Measurements from ENCODE around the gene CNPY1. TPM values are rescaled to one million over a fixed set of nuclear protein-coding genes. Genes with fewer than 3 reads are reported as not detected.
A peak's percentile ranks its signal among the peaks of the same experiment; 100 is the strongest.
"Not testable (repeated sequence)": the region's sequence is repeated elsewhere in the genome, so short reads cannot be mapped to it uniquely, and the experiment has no call there.

The CNPY1 gene
- total RNA-seq, 1 experiment from 2014 or later, result not detected

DNA sequence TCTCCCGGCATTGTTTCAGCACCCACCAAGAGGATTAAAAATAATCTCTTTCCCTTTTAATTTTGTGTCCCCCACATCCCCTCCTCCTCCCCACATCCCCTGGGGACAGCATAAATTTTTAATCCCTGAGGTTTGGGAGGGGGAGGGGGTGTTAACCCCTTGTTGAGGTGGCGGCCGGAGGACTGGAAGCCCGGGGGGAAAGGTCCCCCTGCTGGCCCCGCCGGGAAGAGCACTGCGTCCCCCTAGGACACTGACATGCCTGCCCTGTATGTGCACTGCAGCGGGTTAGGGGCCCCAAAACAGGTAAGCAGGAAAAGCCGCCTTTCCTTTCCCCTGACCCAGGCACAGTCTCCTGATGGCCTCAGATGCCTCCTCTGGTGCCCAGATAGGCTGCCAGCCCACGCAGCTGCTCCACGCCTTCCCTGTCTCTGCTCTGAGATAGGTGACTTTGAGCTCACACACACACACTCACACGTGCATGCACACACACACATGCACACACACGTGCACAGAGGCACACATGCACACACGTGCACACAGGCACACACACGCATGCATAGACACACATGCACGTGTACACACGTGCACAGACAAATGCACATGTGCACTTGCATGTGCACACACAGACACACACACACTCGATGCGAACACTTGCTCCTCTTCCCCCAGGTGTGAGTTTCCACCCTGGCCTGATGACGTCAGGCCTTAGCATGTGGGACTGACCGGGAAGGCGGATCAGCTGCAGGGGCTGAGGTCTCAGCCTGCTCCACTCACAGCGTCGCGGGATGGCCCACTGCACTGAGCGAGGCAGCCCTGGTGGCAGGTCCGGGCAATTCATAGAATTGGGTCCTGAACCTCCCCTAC, 12.3 kb downstream of the CNPY1 start:
- DNase-seq (ENCODE audit: low read depth), result peak; percentile 8

DNA sequence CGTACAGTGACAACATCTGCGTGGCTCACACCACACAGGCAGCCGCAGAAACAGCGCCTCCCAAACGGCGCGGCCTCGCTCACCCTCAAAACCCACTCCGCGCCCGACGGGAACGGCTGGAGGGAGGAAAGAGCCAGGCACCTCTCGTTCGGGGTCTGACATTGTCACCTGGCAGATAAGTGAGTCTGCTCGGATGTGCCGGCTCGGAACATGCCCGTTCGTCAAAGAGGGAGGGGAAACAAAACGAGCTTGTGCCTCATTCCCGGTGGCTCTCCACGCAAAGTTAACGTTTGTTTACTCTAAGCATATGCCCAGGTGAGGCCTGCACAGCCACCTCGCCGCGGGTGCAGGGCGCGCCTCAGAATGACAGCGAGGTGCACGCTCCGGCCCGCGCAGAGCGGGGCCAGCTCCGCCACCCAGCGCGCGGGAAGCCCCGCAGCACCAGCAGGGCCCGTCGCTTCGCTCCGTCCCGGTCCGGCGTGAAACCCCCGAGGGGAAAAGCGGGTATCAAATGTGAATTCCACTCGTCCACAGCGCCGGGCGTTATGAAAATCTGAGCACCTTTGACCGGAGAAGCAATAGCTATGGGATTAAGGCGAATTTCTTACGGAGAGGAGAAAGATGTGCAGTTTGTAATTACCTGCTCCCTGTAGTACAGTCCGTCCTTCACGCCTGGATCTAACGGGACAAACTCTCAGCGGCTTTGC, 13.1 kb downstream of the CNPY1 start:
- no peak for DNase-seq (ENCODE audit: low read depth)

DNA sequence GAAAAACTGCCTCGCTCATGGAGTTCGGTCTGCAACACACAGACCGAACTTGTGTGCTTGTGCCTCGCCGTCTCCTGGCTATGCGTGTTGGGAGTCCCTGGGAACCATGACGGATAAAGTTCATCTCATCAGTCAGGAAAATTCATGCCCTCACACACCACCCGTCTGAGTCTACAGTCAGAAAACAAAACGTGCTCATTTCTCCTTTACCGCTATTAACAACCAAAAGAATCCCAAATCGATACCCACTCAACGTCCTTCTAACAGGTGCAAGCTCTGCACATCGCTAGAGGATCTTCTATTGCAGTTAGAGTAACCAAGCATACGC, 13.6 kb downstream of the CNPY1 start:
- DNase-seq (ENCODE audit: low read depth), result no peak

DNA sequence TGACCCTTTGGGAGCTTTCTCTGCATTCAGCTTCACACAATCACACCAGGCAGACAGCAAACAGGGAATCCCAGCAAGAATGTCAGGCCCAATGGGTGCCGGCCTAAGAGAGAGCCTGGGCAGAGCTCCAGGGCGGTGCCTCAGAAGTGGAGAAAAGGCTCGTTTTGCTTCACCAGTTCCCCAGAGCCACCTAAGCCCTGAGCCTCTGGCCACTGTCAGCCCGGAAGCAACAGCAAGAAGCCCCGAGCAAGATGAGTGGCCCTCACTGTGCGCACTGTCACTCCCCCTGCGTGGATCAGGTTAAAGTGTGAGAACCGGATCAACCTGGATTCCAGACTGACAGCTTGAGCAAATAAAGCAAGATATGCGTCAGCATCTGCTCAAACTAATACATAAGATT, 14.7 kb downstream of the CNPY1 start:
- no peak for DNase-seq (ENCODE audit: low read depth)

DNA sequence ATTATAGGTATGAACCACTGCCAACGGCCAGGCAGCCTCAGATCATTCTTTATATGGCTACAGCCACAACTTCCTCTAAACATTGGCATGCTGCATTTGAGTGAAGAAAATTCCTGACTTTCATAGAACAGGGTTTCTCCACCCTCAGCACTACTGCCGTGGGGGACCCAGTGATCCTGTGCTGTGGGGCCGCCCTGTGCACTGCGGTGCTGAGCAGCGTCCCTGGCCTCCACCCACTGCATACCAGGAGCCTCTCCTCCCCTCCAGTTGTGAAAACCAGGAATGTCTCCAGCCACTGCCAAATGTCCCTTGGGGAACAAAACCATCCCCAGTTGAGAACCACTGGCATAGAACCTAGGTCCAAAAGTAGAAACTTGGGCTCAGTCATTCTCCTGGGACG, 15.8 kb downstream of the CNPY1 start:
- no peak for DNase-seq (ENCODE audit: low read depth)

DNA sequence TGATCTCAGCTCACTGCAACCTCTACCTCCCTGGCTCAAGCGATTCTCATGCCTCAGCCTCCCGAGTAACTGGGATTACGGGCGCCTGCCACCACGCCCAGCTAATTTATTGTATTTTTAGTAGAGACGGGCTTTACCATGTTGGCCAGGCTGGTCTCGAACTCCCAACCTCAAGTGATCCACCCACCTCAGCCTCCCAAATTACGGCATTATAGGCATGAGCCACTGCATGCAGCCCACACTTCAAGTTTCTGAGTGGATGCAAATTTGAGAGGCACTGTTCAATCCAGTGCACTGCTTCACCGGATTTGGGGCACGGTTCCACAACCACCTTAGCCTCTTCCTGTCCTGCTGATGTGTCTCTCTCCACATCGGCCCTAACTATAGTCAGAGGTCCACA, 16.5 kb downstream of the CNPY1 start:
- no peak for DNase-seq (ENCODE audit: low read depth)

DNA sequence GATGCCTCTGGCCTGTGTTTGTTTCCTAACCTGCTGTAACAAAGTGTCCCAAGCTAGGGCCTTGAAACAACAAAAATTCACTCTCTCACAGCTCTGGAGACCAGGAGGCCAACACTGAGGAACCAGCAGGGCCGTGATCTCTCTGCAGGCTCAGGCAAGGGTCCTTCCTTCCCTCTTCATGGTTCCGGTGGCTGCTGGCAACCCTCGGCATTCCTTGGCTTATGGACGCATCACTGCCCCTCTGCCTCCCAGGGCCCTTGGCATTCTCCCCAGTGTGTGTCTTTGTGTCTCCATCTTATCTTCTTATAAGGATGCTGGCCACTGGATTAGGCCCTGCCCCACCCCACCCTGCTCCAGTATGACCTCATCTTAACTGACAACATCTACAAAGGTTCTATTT, 17.0 kb downstream of the CNPY1 start:
- no peak for DNase-seq (ENCODE audit: low read depth)

DNA sequence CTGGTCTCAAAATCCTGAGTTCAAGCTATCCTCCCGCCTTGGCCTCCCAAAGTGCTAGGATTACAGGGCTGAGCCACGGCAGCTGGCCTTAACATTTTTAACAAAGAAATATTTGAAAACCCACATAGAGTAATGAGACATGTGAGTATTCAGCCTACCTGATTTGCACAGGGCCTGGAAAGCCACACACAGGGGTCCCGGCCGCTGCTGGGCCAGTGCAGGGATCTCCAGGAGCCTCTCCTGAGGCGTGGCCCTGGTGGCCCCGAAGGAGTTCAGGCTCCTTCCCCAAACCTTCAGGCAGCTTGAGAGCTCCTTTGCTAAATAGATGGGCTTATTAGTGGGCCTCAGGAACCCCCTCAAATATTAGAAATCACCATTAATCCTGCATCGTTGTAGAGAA, 18.7 kb downstream of the CNPY1 start:
- no peak for DNase-seq (ENCODE audit: low read depth)

DNA sequence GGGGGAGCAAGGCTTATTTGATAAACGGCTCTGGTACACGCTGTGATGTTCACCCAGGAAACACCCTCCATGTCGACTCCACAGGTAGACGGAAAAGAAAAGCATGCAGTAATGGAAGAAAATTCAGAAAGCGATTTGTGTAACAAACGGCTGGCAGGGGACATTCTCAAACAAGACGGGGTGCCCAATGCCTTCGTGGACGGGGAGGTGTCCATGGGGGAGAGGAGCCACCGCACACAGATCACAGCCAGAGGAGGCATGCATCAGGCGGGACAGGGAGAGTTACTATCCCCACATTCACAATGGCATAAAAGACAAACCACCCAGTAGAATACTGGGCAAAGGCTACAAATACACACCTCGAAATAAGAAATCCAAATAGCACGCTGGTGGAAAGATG, 20.1 kb downstream of the CNPY1 start:
- no peak for DNase-seq (ENCODE audit: low read depth)

DNA sequence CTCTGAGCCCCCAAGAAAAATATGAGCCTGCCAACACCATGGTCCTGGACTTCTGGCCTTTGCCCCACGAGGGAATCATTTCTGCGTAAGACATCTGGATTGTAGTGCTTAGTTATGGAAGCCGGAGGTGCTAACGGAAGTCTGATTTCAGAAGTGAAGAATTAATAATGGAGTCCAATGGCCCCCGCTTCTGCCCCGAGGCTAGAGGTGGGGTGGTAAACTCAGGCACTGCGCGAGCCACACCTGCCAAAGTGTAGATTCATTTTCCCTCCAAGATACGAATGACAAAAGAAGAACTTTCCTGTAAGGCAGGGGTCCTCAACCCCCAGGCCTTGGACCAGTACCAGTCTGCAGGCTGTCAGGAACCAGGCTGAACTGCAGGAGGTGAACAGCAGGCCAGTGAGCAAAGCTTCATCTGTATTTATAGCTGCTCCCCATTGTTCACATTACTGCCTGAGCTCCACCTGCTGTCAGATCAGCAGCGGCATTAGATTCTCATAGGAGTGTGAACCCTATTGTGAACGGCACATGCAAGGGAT, 22.3 kb downstream of the CNPY1 start:
- no peak for DNase-seq (ENCODE audit: low read depth)

DNA sequence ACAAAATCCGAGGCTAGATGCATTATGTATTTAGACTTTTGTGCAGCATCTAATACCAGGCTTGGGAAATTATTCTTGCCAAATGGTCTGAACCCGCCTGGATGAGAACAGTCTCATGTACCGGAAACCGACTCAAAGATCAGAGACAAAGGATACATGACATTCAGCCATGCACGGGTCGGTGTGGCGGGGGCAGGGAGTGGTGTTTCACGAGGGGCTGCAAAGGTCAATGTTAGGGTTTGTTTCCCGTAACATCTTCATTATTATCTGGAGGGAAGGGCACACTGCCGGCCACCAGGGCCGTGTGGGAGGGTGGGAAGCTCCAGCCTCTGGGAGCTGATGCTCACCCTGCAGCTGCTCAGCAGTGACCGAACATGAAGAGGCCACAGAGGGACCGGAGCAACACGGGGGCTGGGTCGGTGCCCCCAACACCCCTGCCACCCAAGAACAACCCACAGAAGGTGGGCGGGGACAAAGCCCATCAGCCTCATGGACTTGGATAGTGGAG, 23.1 kb downstream of the CNPY1 start:
- DNase-seq (ENCODE audit: low read depth), result no peak

DNA sequence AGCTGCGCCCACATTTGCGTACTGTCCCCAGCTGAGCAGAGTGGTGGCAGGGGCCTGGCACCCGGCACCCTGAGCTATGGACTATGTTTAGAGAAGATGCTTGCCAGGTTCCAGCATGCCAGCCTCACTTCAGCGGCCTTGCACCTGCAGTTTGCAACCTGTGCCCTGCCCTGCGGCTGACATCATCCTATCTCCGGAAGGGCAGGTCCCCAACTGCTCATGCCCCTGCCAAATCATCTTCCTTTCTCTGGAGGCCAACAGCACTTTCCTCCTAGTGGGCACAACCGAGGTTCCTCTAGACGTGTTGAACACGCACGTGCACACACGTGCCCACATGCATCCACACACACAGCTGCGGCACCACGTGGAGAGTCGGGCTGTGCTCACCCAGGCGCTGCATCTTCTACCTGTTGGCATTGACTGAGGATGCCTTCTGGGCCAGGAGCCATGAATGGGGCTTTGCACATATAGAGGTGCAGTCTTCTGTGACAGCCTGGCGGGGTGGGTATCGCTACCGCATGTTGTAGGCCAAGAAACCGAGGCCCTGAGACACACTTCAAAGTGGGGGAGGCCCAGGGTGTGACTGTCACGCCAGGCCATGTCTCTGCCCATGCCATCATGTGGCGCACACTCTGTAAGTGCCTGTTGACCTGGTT, 24.5 kb downstream of the CNPY1 start:
- DNase-seq (ENCODE audit: low read depth), result no peak

DNA sequence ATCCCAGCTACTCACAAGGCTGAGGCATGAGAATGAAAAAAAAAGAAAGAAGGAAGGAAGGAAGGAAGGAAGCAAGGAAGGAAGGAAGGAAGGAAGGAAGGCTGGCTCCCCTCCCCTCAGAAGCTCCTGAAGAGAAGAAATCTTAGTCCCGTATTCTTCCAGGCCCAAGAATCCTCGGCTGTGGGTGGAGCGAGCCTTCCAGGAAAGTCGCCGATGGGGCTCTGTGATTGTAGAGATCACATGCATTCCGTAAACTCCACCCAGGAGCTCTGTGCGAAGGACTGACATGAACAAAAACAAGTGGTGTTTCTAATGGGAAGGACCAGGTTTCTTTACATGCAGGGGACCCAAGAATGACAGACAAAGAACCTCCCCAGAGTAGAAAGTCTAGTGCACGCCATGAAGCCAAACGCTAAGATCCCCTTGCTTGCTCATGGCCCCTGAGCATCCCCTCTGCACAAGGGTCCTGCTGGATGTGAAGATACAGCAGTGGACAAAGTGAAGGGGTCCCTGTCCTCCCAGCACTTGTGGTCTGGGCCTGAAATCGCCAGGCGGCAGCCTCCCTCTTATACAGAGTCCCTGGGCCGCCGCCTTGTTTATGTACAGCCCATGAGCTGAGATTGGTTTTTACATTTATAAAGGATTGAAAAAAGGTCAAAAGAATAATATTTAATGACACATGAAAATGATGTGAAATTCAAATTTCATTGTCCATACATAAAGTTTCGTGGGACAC, 25.2 kb downstream of the CNPY1 start:
- no peak for DNase-seq (ENCODE audit: low read depth)

DNA sequence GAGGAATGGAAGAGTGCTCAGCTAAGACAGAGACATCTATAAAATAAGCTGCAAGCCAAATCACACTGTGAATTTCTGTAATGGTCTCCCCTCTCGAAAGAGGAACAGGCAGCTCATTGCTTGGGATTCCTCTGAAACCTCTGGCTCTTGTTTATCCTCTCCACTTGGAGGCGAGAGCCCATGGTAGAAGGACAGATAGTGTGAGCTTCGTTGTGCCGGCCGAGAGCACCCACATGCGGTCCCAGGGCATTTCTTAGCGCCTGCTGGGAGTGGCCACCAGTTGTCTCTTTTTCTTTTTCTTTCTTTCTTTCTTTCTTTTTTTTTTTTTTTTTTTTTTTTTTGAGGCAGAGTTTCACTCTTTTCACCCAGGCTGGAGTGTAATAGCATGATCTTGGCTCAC, 26.2 kb downstream of the CNPY1 start:
- no peak for DNase-seq (ENCODE audit: low read depth)

DNA sequence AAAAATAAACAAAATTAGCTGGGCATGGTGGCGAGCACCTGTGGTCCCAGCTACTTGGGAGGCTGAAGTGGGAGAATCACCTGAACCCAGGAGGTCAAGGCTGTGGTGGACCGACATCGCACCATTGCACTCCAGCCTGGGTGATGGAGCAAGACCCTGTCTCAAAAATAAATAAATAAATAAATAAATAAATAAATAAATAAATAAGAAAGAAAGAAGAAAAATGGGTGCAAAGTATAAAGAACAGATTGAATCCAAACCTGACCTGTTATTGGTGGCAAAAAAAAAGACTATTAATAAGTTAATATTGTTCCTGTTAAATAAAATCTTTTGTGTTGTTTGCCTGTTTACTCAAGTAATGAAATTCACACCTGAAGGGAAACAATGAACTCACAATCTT, 27.0 kb downstream of the CNPY1 start:
- not testable (repeated sequence) for DNase-seq (ENCODE audit: low read depth)

DNA sequence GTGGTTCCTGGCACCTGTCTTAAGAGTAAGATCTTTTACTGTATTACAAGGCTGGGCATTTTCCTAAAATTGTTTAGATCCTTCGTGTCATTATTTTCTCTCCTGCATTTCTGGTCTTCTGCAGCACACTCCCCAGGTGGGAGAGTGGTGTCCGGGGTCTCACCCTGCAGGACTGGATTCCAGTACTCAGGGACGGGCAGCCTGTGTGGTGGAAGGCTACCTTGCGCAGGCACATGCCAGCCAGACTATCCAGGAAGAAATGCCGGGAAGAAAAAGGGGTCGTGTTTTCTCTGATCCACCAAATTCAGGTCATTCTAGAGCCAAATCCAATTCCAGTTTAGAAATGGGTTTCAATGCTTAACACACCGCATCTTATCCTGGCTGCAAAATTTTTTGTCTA, 27.7 kb downstream of the CNPY1 start:
- DNase-seq (ENCODE audit: low read depth), result no peak

DNA sequence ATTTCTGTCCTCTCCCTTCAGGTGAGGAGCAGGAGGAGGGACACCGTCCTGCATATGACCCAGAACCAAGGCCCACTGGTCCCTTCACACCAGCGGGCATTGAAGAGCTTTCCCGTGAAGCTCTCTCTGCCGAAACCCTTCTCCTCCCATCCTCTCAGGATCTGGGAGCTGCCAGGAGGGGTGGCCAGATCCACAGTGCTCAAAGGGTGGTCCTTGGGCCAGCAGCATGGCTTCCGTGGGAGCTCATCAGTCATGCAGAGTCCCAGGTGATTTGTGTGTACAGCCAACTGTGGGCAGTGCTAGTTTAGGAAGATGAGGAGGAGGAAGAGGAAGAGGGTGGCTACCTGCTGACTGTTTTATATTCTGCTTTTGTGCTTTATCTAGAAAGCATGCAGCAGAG, 28.4 kb downstream of the CNPY1 start:
- no peak for DNase-seq (ENCODE audit: low read depth)

DNA sequence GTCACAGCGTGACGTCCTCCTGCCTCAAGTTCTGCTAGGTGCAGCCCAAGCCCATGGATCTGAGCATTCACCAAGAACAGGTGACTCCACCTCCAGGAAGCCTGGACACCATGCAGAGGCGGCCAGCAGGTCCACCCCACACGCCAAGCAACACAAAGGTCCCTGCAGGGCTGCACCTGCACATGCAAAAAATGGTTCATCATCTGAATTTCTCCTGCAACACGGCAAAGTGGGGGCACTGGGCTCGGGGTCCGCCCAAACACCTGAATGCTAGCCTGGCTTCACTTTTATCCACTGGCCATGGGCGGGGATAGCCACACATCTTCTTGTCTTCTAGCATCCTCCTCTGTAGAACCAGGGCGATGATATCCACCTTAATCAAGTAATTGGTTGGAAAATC, 28.9 kb downstream of the CNPY1 start:
- no peak for DNase-seq (ENCODE audit: low read depth)

DNA sequence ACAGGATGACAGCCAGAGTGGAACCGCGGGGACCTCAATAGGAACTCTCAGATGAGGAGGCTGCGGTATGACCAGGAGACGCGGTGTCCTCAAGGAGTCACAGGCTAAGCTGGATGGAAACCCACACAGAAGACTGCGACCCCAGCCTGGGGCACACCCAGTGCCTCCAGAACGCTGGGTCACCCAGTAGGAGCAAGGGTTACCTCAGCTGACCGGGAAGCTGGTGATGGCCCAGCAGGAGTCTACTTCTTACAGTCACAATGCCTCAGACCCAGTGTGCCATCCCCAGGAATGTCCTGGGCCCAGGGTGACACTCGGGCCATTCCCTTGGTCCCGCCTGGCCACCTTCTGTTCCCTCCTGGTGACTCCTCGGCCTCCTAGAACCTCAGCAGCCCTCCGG, 29.9 kb downstream of the CNPY1 start:
- no peak for DNase-seq (ENCODE audit: low read depth)

DNA sequence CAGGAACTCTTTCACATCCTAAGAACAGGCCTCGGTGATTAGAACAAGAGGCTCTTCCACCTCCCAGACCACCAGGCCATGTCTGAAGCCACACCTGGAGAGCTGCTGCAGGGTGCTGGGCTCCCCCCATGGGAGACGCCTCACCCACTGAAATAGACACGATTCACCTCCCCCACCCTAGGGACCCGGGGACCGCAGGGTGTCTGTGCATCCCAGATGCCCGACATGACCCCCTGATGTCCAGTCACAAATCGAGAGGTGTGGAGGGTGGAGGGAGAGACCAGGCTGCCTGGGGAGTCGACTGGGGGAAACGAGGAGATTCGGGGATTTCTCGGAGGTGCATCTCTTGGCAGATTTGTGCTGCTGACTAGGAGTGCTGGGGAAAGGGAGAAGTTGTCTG, 31.0 kb downstream of the CNPY1 start:
- no peak for DNase-seq (ENCODE audit: low read depth)

DNA sequence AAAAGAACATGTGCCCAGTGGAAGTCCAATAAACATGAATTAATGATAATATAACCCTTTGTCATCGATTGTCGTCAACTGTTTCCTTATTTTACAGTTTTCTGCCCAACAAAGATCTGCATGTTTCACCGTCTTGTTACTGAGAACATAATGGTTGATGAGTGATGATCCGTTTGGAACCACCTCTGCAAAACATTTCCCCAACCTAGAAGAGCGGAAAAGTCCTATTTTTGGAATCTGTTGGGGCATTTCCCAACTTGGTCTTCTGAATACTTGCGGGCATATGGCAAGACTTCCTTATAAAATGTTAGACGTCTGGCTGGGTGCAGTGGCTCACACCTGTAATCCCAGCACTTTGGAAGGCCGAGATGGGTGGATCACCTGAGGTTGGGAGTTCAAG, 32.1 kb downstream of the CNPY1 start:
- no peak for DNase-seq (ENCODE audit: low read depth)
